ENCODE data around the gene CENPL.

- TF ChIP-seq, protein P1, sequence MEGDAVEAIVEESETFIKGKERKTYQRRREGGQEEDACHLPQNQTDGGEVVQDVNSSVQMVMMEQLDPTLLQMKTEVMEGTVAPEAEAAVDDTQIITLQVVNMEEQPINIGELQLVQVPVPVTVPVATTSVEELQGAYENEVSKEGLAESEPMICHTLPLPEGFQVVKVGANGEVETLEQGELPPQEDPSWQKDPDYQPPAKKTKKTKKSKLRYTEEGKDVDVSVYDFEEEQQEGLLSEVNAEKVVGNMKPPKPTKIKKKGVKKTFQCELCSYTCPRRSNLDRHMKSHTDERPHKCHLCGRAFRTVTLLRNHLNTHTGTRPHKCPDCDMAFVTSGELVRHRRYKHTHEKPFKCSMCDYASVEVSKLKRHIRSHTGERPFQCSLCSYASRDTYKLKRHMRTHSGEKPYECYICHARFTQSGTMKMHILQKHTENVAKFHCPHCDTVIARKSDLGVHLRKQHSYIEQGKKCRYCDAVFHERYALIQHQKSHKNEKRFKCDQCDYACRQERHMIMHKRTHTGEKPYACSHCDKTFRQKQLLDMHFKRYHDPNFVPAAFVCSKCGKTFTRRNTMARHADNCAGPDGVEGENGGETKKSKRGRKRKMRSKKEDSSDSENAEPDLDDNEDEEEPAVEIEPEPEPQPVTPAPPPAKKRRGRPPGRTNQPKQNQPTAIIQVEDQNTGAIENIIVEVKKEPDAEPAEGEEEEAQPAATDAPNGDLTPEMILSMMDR (IDR thresholded peaks at IDR 0.05; ENCODE audit: control extremely low read depth in 1 of 3, insufficient read depth in 1 of 3, low read depth in 1 of 3, low read length in 3 of 3) = no peak
- TF ChIP-seq SIN3A (conservative IDR thresholded peaks at IDR 0.05 in 1 of 2, IDR thresholded peaks at IDR 0.05 in 1 of 2; ENCODE audit: low read depth in 1 of 2, low read length in 2 of 2) = no peak
- TF ChIP-seq RFX5 (IDR thresholded peaks at IDR 0.05; ENCODE audit: borderline replicate concordance, low read depth, low read length) = no peak
These were observed 21.7 kb downstream of the CENPL start for GRCh38 chr1:173802961-173803360.
